ENCODE results near the gene ERMARD. TPM values are rescaled to one million over a fixed set of nuclear protein-coding genes. Genes with fewer than 3 reads are reported as not detected.

ERMARD gene
- total and polyA plus RNA-seq, 2 donors (not counting 1 experiment from before 2014, with no cell fraction given): 22.0 to 32.5 TPM

- Histone ChIP-seq H3K4me1 (ENCODE audit: control insufficient read depth, extremely low read depth, insufficient read depth, low read length) (no peaks in the 10 kb centered on the region), H3K9me3 (ENCODE audit: control insufficient read depth, insufficient read depth, low read depth, low read length) (no peaks in the 10 kb centered on the region), H4K20me1 (ENCODE audit: control insufficient read depth, extremely low read depth, insufficient read depth, low read length) (no peaks in the 10 kb centered on the region), H3K79me2 (ENCODE audit: control insufficient read depth, insufficient read depth, low read length) (no peaks in the 10 kb centered on the region), H2AFZ (ENCODE audit: low read length) (no peak overlapping the region), H3K36me3 (ENCODE audit: control insufficient read depth, insufficient read depth, low read length) (no peaks in the 10 kb centered on the region), H3K27me3 (ENCODE audit: control insufficient read depth, insufficient read depth, low read length) (no peaks in the 10 kb centered on the region), H3K4me2 (ENCODE audit: extremely low read depth, insufficient read depth, low read length) (no peak overlapping the region), H3K27ac (ENCODE audit: insufficient read depth, low read length) (no peak overlapping the region), H3K4me3 (replicated peaks in 1 of 4; ENCODE audit: control extremely low read depth in 1 of 4, insufficient read depth in 1 of 4, low read depth in 3 of 4, low read length in 4 of 4) (no peak overlapping the region), H3K9ac (ENCODE audit: insufficient read depth, low read length) (no peak overlapping the region)
- TF ChIP-seq EZH2 (IDR thresholded peaks at IDR 0.05; ENCODE audit: low read length, missing control alignments): no peak
- TF ChIP-seq, protein P1, sequence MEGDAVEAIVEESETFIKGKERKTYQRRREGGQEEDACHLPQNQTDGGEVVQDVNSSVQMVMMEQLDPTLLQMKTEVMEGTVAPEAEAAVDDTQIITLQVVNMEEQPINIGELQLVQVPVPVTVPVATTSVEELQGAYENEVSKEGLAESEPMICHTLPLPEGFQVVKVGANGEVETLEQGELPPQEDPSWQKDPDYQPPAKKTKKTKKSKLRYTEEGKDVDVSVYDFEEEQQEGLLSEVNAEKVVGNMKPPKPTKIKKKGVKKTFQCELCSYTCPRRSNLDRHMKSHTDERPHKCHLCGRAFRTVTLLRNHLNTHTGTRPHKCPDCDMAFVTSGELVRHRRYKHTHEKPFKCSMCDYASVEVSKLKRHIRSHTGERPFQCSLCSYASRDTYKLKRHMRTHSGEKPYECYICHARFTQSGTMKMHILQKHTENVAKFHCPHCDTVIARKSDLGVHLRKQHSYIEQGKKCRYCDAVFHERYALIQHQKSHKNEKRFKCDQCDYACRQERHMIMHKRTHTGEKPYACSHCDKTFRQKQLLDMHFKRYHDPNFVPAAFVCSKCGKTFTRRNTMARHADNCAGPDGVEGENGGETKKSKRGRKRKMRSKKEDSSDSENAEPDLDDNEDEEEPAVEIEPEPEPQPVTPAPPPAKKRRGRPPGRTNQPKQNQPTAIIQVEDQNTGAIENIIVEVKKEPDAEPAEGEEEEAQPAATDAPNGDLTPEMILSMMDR (conservative IDR thresholded peaks at IDR 0.05 in 1 of 2, IDR thresholded peaks at IDR 0.05 in 1 of 2; ENCODE audit: low read depth in 1 of 2, low read length in 2 of 2): no peak
- no peak for DNase-seq (ENCODE audit: low read depth in 2 of 2)
Measured at GRCh38 chr6:169830876-169831275, 79.5 kb downstream of the ERMARD start.

Other genes with a start within 250 kb of the ERMARD start
- gene WDR27, start 49.6 kb upstream of the ERMARD start, total RNA-seq: 13.1 and 23.3 TPM in 2 replicates
- gene WDR27, start 49.6 kb upstream of the ERMARD start, polyA plus RNA-seq: 5.6 and 8.8 TPM in 2 replicates
- 41.9 and 46.2 TPM in 2 replicates for gene C6orf120, start 49.5 kb upstream of the ERMARD start, total RNA-seq
- 35.5 and 41.0 TPM in 2 replicates for gene C6orf120, start 49.5 kb upstream of the ERMARD start, polyA plus RNA-seq
- 15.5 and 15.7 TPM in 2 replicates for gene PHF10, start 27.1 kb upstream of the ERMARD start, total RNA-seq
- gene PHF10, start 27.1 kb upstream of the ERMARD start, polyA plus RNA-seq: 15.7 and 20.8 TPM in 2 replicates
- gene DYNLT2, start 50 bp upstream of the ERMARD start, total RNA-seq: 0.83 and 1.0 TPM in 2 replicates
- gene DYNLT2, start 50 bp upstream of the ERMARD start, polyA plus RNA-seq: 0.42 and 0.49 TPM in 2 replicates